ENCODE data around the gene PLAC1.

DNA sequence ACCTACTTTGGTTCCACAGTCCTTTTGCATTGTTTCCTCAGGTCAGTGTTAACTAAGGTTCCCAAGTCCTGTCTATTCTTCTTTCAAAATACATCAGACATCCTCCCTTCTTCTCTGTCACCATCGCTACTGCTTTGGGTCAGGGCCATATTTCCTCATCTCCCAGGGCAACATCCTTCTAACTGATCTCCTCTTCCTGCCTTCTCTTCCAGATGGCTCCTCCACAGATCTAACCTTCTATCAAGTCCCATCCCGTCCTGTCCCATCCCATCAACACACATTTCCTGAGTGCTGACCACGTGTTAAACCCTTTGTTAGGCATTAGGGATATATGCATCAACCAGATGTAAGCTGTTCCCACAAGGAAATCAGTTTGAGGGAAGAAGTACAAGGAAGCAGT, 25.9 kb downstream of the PLAC1 start:
- TF ChIP-seq, protein P1, sequence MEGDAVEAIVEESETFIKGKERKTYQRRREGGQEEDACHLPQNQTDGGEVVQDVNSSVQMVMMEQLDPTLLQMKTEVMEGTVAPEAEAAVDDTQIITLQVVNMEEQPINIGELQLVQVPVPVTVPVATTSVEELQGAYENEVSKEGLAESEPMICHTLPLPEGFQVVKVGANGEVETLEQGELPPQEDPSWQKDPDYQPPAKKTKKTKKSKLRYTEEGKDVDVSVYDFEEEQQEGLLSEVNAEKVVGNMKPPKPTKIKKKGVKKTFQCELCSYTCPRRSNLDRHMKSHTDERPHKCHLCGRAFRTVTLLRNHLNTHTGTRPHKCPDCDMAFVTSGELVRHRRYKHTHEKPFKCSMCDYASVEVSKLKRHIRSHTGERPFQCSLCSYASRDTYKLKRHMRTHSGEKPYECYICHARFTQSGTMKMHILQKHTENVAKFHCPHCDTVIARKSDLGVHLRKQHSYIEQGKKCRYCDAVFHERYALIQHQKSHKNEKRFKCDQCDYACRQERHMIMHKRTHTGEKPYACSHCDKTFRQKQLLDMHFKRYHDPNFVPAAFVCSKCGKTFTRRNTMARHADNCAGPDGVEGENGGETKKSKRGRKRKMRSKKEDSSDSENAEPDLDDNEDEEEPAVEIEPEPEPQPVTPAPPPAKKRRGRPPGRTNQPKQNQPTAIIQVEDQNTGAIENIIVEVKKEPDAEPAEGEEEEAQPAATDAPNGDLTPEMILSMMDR (IDR thresholded peaks at IDR 0.05) = no peak
- TF ChIP-seq POLR2A (IDR thresholded peaks at IDR 0.05) = no peak

Data from uterus (tissue), 2 donors.